GM12878 (cell line): ENCODE results near the gene XG. TPM values are rescaled to one million over a fixed set of nuclear protein-coding genes. Genes with fewer than 3 reads are reported as not detected.
"Not testable (repeated sequence)": the region's sequence is repeated elsewhere in the genome, so short reads cannot be mapped to it uniquely, and the experiment has no call there.

Experiments
- ATAC-seq: fragments of 200-7000 bp; cut with Tn5 transposase; 3 replicates; pipeline ENCODE4 v1.9.1; 2020; ENCODE audit warnings: mild to moderate bottlenecking, moderate library complexity
- BruUV-seq: library from RNA; stranded (reverse); fragments of 400-500 nt; replicated peaks from 2 replicates; lab custom pipeline; 2021; lab: Mats Ljungman, UMichigan
- CTCF ChIA-PET: fragments of 300-600 bp; sonication (Branson Sonifier 250); formaldehyde crosslinking; extraction: SDS; loops from one replicate; lab custom pipeline; 2021; ENCODE audit warnings: inconsistent platforms; lab: Yijun Ruan, JAX
- POLR2A ChIA-PET: fragments of 350-600 bp; formaldehyde crosslinking; extraction: SDS; loops from one replicate; lab custom pipeline; 2021; ENCODE audit warnings: inconsistent platforms; lab: Charles Lee
- RAD21 ChIA-PET: fragments of 300-600 bp; sonication (Branson Sonifier 250); formaldehyde crosslinking; loops from one replicate; lab custom pipeline; 2023; ENCODE audit warnings: antibody characterized with exemption; ENCODE audit not compliant: unreplicated experiment; lab: Charles Lee
- SMC1A ChIA-PET: fragments of 300-600 bp; sonication (Branson Sonifier 250); formaldehyde crosslinking; loops from one replicate; lab custom pipeline; 2023; ENCODE audit not compliant: unreplicated experiment, uncharacterized antibody; lab: Charles Lee
- DNase-seq: peaks from one replicate; pipeline ENCODE4 v3.0.0-alpha.2; 2011; ENCODE audit warnings: low read depth, low spot score
- FAIRE-seq: peaks from 3 replicates; lab custom pipeline; 2011; peaks lifted over from hg19 to GRCh38; lab: Jason Lieb, UNC
- H2AFZ ChIP-seq: 2 replicates; pipeline ENCODE4 v1.6.0; 2011; ENCODE audit warnings: low read depth, low read length, control low read depth; ENCODE audit not compliant: control insufficient read depth
- H3K27ac ChIP-seq: 2 replicates; pipeline ENCODE4 v1.5.1; 2011; ENCODE audit warnings: control low read depth; ENCODE audit not compliant: control insufficient read depth, insufficient read depth
- H3K27me3 ChIP-seq, 2 experiments: replicated peaks in 1 of 2; 2 replicates each; pipeline versions ENCODE4 v1.6.0 to v1.6.1; 2011; ENCODE audit warnings: low read length in 1 of 2; ENCODE audit not compliant: control insufficient read depth in 2 of 2, insufficient read depth in 2 of 2
- H3K36me3 ChIP-seq, 2 experiments: 2 replicates each; pipeline ENCODE4 v1.5.1; 2011; ENCODE audit warnings: low read length in 1 of 2; ENCODE audit not compliant: control insufficient read depth in 2 of 2, insufficient read depth in 2 of 2
- H3K4me1 ChIP-seq: 2 replicates; pipeline ENCODE4 v1.6.1; 2011; ENCODE audit warnings: mild to moderate bottlenecking, low read length, moderate library complexity, mixed read lengths; ENCODE audit not compliant: control insufficient read depth, insufficient read depth
- H3K4me2 ChIP-seq: 2 replicates; pipeline ENCODE4 v1.6.0; 2011; ENCODE audit warnings: control low read depth; ENCODE audit not compliant: control insufficient read depth, insufficient read depth
- H3K4me3 ChIP-seq: fragments of 200-600 bp; sonication (generic); 2 replicates; pipeline ENCODE4 v1.5.1; 2016
- H3K79me2 ChIP-seq: 2 replicates; pipeline ENCODE4 v1.6.0; 2011; ENCODE audit warnings: low read length; ENCODE audit not compliant: control insufficient read depth, insufficient read depth
- H3K9ac ChIP-seq: 2 replicates; pipeline ENCODE4 v1.8.0; 2011; ENCODE audit warnings: low read length, control low read depth, mixed read lengths; ENCODE audit not compliant: control insufficient read depth, insufficient read depth
- H3K9me3 ChIP-seq: replicated peaks from 3 replicates; pipeline ENCODE4 v1.5.1; 2011; ENCODE audit warnings: mild to moderate bottlenecking, low read length; ENCODE audit not compliant: control insufficient read depth, insufficient read depth
- H4K20me1 ChIP-seq: 2 replicates; pipeline ENCODE4 v1.6.0; 2011; ENCODE audit not compliant: control insufficient read depth, insufficient read depth
- BCL11A ChIP-seq: IDR thresholded peaks from 2 replicates; pipeline ENCODE4 v1.6.1; 2011; ENCODE audit warnings: low read depth, low read length
- EGR1 ChIP-seq, 2 experiments: IDR thresholded peaks; 1 replicate in 1 of 2; 2 replicates in 1 of 2; pipeline ENCODE4 v1.6.1; 2011 to 2012; ENCODE audit warnings: low read depth in 2 of 2, low read length in 2 of 2, borderline replicate concordance in 1 of 2, mild to moderate bottlenecking in 1 of 2, moderate library complexity in 1 of 2
- HDGF ChIP-seq: fragments of 450-650 bp; IDR thresholded peaks from 2 replicates; pipeline ENCODE4 v1.6.1; 2016; ENCODE audit warnings: antibody characterized with exemption
- MXI1 ChIP-seq: fragments of 150-350 bp; IDR thresholded peaks from 2 replicates; pipeline ENCODE4 v1.6.1; 2011; ENCODE audit warnings: low read depth, mild to moderate bottlenecking, inconsistent platforms, low read length, improper control_type of control experiment
- NR2F1 ChIP-seq: fragments of 450-650 bp; conservative IDR thresholded peaks from 2 replicates; pipeline ENCODE4 v1.6.1; 2017; ENCODE audit warnings: mild to moderate bottlenecking
- NRF1 ChIP-seq: conservative IDR thresholded peaks from 2 replicates; pipeline ENCODE4 v1.6.1; 2011; ENCODE audit warnings: mild to moderate bottlenecking, low read depth, low read length, improper control_type of control experiment
- RB1 ChIP-seq: fragments of 450-650 bp; formaldehyde crosslinking; IDR thresholded peaks from 2 replicates; pipeline ENCODE4 v1.6.1; 2017; ENCODE audit warnings: mild to moderate bottlenecking, borderline replicate concordance
- SMARCA5 ChIP-seq: fragments of 450-650 bp; IDR thresholded peaks from 2 replicates; pipeline ENCODE4 v1.6.1; 2017; ENCODE audit warnings: mild to moderate bottlenecking
- TAF1 ChIP-seq: IDR thresholded peaks from 2 replicates; pipeline ENCODE4 v1.6.1; 2011; ENCODE audit warnings: mild to moderate bottlenecking, low read depth, low read length, borderline replicate concordance
- TBL1XR1 ChIP-seq: IDR thresholded peaks from 2 replicates; pipeline ENCODE4 v1.6.1; 2012; ENCODE audit warnings: low read depth, low read length, improper control_type of control experiment
- ZNF207 ChIP-seq: fragments of 450-650 bp; IDR thresholded peaks from 2 replicates; pipeline ENCODE4 v1.6.1; 2014; ENCODE audit warnings: antibody characterized with exemption, mild to moderate bottlenecking, borderline replicate concordance
- ZNF622 ChIP-seq: fragments of 450-650 bp; IDR thresholded peaks from 2 replicates; pipeline ENCODE4 v1.6.1; 2017; ENCODE audit warnings: mild to moderate bottlenecking, inconsistent platforms
- WGBS: methylation state at CpG from one replicate; pipeline ENCODE4 v1.1.6; 2016; ENCODE audit warnings: low lambda C conversion rate; ENCODE audit not compliant: insufficient replicate concordance, insufficient coverage; ENCODE audit errors: missing lambda C conversion rate; 5-methylcytosine and 5-hydroxymethylcytosine counted together
- in situ Hi-C: fragments of 300-500 bp; cut with MboI; formaldehyde crosslinking; loops from 9 replicates; pipeline ENCODE4 v1.14.3; 2018; ENCODE audit warnings: mixed read lengths
- intact Hi-C: fragments of 100-400 bp; cut with micrococcal nuclease; formaldehyde crosslinking; loops from one replicate; pipeline ENCODE4 v1.14.2; 2022; ENCODE audit not compliant: unreplicated experiment
- polyA plus RNA-seq, 11 experiments: library from polyadenylated mRNA; depleted of rRNA in 4 of 11; unstranded in 6 of 11; stranded (reverse) in 5 of 11; fragments of >200 nt; fragmentation: Nextera tagmentation in 4 of 11; fragmentation: Illumina TruSeq in 1 of 11; extraction: Ambion mirVana in 4 of 11; extraction: Trizol in 1 of 11; gene quantifications; 1 replicate in 1 of 11; 2 replicates in 10 of 11; pipeline versions ENCODE4 v1.2.1 to v1.2.3, GENCODE V29; 2011 to 2016; ENCODE audit warnings: inconsistent platforms in 2 of 11, missing spikeins in 2 of 11, low read depth in 1 of 11
- total RNA-seq, 4 experiments: library from RNA; depleted of rRNA in 3 of 4; stranded (reverse); fragments of >200 nt in 3 of 4; fragmentation: Illumina TruSeq in 1 of 4; extraction: Trizol in 1 of 4; gene quantifications; 2 replicates each; pipeline versions ENCODE4 v1.2.1 to v1.2.3, GENCODE V29; 2013 to 2021

Gene XG
- total and polyA plus RNA-seq, 10 of the 15 experiments (the other 5 are each of a cell fraction or from before 2014, with no cell fraction given): not detected

- RAD21 ChIA-PET, intact Hi-C loops, H3K79me2 ChIP-seq, H3K9me3 ChIP-seq, H3K27ac ChIP-seq, BruUV-seq, POLR2A ChIA-PET, FAIRE-seq, H3K4me3 ChIP-seq, H3K4me1 ChIP-seq, H4K20me1 ChIP-seq, SMC1A ChIA-PET, in situ Hi-C loops, H3K4me2 ChIP-seq, H3K36me3 ChIP-seq, H3K27me3 ChIP-seq, CTCF ChIA-PET, H2AFZ ChIP-seq, H3K9ac ChIP-seq, DNase-seq, ATAC-seq: not testable (repeated sequence)
- 69% methylated on average over 15 of the region's 15 CpGs for WGBS
These were observed 45.0 kb downstream of the XG start for GRCh38 chrX:2796808-2797207.

GRCh38 chrX:2799369-2799768 is 47.5 kb downstream of the XG start:
- DNase-seq: no peak
- H3K9me3 ChIP-seq: no peaks in the 10 kb centered on the region
- no peak overlapping the region for H3K4me2 ChIP-seq
- no peak overlapping the region for H2AFZ ChIP-seq
- 17% methylated on average over 4 of the region's 4 CpGs for WGBS
- ChIA-PET RAD21 (no interaction called here), POLR2A (no interaction called here), SMC1A (no interaction called here), CTCF (no interaction called here)
- no peaks in the 10 kb centered on the region for H3K36me3 ChIP-seq
- H3K4me1 ChIP-seq: no peaks in the 10 kb centered on the region
- no TSS peak for BruUV-seq
- intact Hi-C loops: no loop called here
- no peak for ATAC-seq
- no peaks in the 10 kb centered on the region for H3K79me2 ChIP-seq
- in situ Hi-C loops: no loop called here
- no peaks in the 10 kb centered on the region for H4K20me1 ChIP-seq
- no peaks in the 10 kb centered on the region for H3K27me3 ChIP-seq
- H3K9ac ChIP-seq: no peak overlapping the region
- TF ChIP-seq NR2F1 (no peak), HDGF (no peak), TBL1XR1 (no peak), MXI1 (no peak), RB1 (no peak), ZNF622 (no peak), BCL11A (no peak), NRF1 (no peak), ZNF207 (no peak), EGR1 (IDR thresholded peaks at IDR 0.05; ENCODE audit: borderline replicate concordance in 1 of 2, low read depth in 2 of 2, low read length in 2 of 2) (no peak), TAF1 (no peak), SMARCA5 (no peak)
- no peak overlapping the region for H3K27ac ChIP-seq
- no peak overlapping the region for H3K4me3 ChIP-seq
- FAIRE-seq: no peak

GRCh38 chrX:2799980-2800379 is 48.1 kb downstream of the XG start:
- H3K36me3 ChIP-seq, H3K27me3 ChIP-seq, H3K4me3 ChIP-seq, ATAC-seq, POLR2A ChIA-PET, H3K27ac ChIP-seq, H2AFZ ChIP-seq, FAIRE-seq, H3K4me2 ChIP-seq, H3K4me1 ChIP-seq, intact Hi-C loops, DNase-seq, CTCF ChIA-PET, H3K9ac ChIP-seq, H4K20me1 ChIP-seq, H3K79me2 ChIP-seq, RAD21 ChIA-PET, SMC1A ChIA-PET, BruUV-seq, in situ Hi-C loops, H3K9me3 ChIP-seq: not testable (repeated sequence)
- 51% methylated on average over 5 of the region's 5 CpGs for WGBS
